ENCODE data around the gene TOP2A.

DNA sequence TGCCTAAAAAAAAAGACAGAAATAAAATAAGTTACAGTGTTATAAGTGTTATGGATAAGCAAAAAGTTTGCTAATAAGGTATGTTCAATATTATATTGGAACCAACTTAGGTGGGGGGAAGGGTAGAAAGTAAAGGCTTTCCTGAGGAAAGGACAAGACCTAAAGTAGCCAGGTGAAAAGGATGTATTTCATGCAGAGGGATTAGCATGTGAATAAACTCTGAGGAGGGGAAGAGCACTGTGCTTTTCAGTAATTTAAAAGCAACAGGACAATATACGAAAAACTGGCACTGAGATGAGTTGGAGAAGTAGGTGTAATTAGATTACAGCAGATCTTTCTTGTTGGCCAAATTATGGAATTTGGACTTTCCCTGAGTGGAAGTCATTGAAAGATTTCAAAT, 7.6 kb downstream of the TOP2A start:
- TF ChIP-seq POLR2AphosphoS5 (IDR thresholded peaks at IDR 0.05; ENCODE audit: low read depth, low read length) (no peak), POLR2A (IDR thresholded peaks at IDR 0.05; ENCODE audit: low read depth, low read length) (no peak), TAF1 (IDR thresholded peaks at IDR 0.05; ENCODE audit: low read depth, low read length) (no peak), SPI1 (IDR thresholded peaks at IDR 0.05; ENCODE audit: low read depth, low read length) (no peak), POU2F2 (IDR thresholded peaks at IDR 0.05; ENCODE audit: low read depth, low read length) (no peak)
